ENCODE data around the gene SIK3.
"Not testable (repeated sequence)": the region's sequence is repeated elsewhere in the genome, so short reads cannot be mapped to it uniquely, and the experiment has no call there.

The SIK3 gene

DNA sequence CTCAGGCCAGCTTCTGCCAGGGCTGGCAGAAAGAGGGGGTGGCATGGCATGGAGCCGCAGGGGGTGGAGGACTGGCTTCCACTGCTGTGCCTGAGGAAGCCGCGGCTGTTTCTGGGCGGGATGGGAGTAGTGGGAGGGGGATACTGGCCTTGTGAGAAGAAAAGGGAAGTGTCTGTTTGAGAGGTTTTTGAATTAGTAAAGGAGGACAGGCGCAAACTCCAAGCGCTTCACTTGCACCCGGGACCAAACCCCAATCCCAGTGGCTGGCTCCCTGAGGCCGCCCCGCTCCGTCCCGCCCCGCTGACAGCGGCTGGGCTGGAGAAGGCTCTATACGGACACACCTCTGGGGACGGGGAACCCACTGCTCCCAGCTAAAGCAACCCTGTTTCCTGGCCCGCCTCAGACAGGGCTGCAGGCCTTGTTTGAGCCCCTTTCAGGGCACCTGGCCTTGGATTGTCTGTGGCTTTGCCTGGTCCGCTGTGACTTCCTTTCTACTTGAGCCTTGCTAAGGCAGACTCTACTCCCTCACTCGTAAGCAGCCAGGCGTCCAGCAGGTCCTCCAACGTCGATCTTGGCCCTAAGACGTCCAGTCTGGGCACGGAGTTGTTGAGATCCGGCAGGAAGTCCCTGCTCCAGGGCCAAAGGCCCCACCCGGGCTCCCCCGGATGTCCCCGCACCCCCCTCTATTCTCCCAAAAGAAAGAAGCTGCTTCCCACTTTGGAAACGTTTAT is 263.0 kb downstream of the SIK3 start:
- DNase-seq = no peak

DNA sequence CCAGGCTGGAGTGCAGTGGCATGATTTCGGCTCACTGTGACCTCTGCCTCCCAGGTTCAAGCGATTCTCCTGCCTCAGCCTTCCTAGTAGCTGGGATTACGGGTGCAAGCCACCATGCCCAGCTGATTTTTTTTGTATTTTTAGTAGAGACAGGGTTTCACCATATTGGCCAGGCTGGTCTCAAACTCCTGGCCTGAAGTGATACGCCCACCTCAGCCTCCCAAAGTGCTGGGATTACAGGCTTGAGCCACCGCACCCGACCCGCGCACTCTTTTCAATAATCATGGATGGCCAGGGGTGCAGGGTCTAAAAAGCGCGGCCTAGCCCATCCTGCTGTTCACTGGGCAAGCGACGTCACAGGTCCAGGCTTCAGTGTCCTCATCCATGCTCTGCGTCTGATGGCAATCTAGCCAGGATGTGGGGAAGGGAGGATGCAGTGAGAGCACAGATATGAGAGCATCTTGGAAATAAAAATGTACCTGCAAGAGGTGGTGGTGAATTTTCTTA is 263.6 kb downstream of the SIK3 start:
- not testable (repeated sequence) for DNase-seq

DNA sequence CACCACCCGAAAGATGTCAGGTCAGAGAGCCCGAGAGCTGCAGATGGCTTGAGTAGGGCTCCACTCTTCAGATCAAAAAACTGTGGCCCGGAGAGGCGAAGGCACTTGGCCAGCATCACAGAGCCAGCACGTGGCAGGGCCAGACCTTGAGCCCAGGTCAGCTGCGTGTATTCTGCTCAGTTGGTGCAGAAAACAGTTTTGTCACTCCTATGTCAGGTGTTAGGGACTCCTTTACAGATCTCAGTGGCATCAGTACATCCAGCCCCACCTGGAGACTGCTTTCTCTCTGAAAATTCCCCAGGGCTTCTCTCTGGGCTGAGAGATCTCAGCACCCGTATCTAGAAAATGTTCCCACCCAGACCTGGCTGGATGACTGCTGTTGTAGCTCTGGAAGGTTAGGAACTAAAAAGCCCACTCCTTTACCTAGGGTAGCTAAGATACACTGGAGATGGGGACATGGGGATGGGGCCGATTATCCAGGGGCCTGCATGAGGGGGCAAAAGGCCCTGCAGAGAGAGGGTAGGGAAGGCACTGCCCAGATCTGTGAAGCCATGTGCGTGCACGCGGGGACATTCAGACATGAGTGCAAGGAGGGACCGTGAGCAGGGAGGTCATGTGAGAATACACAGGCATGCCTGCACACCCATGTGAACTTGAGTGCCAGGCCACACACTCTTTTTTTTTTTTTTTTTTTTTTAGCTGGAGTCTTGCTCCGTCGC is 264.3 kb downstream of the SIK3 start:
- DNase-seq = no peak

DNA sequence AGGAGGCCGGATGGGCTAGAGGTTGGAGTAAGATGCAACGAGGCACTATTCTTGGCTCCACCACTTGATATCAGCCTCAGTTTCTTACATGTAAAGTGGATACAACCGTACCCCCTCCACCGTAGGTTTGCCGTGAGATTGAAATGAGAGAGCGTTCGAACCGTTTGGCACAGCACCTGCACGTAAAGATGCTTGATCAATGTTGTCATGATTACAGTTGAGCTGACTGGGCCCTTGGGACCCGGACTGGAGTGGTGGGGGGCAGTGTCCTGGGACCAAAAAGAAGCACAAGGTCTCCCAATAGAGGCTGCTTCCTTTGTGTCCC is 264.8 kb downstream of the SIK3 start:
- DNase-seq = no peak

DNA sequence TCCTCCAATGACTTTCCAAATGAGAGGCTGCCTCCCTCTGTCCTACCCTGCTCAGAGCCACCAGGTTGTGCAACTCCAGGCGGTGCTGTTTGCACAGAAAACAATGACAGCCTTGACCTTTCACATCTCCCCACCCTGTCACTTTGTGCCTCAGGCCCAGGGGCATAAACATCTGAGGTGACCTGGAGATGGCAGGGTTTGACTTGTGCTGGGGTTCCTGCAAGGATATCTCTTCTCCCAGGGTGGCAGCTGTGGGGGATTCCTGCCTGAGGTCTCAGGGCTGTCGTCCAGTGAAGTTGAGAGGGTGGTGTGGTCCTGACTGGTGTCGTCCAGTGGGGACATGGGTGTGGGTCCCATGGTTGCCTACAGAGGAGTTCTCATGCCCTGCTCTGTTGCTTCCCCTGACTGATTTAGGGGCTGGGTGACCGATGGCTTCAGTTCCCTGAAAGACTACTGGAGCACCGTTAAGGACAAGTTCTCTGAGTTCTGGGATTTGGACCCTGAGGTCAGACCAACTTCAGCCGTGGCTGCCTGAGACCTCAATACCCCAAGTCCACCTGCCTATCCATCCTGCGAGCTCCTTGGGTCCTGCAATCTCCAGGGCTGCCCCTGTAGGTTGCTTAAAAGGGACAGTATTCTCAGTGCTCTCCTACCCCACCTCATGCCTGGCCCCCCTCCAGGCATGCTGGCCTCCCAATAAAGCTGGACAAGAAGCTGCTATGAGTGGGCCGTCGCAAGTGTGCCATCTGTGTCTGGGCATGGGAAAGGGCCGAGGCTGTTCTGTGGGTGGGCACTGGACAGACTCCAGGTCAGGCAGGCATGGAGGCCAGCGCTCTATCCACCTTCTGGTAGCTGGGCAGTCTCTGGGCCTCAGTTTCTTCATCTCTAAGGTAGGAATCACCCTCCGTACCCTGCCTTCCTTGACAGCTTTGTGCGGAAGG is 265.6 kb downstream of the SIK3 start:
- no peak for DNase-seq

DNA sequence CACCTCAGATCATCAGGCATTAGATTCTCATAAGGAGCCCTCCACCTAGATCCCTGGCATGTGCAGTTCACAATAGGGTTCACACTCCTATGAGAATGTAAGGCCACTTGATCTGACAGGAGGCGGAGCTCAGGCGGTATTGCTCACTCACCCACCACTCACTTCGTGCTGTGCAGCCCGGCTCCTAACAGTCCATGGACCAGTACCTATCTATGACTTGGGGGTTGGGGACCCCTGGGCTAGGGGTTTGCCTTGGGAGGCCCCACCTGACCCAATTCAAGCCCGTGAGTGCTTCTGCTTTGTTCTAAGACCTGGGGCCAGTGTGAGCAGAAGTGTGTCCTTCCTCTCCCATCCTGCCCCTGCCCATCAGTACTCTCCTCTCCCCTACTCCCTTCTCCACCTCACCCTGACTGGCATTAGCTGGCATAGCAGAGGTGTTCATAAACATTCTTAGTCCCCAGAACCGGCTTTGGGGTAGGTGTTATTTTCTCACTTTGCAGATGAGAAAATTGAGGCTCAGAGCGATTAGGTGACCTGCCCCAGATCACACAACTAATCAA is 266.4 kb downstream of the SIK3 start:
- DNase-seq = no peak

DNA sequence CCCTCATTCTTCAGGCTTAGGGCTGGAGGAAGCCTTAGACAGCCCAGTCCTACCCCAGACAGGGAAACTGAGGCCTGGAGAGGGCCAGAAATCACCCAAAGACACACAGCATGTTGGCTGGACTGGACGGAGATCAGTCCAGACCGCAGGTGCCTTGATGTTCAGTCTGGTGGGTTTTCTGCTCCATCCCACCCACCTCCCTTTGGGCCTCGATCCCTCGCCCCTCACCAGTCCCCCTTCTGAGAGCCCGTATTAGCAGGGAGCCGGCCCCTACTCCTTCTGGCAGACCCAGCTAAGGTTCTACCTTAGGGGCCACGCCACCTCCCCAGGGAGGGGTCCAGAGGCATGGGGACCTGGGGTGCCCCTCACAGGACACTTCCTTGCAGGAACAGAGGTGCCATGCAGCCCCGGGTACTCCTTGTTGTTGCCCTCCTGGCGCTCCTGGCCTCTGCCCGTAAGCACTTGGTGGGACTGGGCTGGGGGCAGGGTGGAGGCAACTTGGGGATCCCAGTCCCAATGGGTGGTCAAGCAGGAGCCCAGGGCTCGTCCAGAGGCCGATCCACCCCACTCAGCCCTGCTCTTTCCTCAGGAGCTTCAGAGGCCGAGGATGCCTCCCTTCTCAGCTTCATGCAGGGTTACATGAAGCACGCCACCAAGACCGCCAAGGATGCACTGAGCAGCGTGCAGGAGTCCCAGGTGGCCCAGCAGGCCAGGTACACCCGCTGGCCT is 267.9 kb downstream of the SIK3 start:
- DNase-seq = no peak

DNA sequence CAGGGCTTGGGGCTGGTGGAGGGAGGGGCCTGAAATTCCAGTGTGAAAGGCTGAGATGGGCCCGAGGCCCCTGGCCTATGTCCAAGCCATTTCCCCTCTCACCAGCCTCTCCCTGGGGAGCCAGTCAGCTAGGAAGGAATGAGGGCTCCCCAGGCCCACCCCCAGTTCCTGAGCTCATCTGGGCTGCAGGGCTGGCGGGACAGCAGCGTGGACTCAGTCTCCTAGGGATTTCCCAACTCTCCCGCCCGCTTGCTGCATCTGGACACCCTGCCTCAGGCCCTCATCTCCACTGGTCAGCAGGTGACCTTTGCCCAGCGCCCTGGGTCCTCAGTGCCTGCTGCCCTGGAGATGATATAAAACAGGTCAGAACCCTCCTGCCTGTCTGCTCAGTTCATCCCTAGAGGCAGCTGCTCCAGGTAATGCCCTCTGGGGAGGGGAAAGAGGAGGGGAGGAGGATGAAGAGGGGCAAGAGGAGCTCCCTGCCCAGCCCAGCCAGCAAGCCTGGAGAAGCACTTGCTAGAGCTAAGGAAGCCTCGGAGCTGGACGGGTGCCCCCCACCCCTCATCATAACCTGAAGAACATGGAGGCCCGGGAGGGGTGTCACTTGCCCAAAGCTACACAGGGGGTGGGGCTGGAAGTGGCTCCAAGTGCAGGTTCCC is 268.6 kb downstream of the SIK3 start, which contains the start of gene APOC3:
Gene APOC3 (plus strand): TSS at position 383 of the 659 bp plus-strand sequence. CDS start 676 bp downstream, outside the sequence.
- DNase-seq = no peak

DNA sequence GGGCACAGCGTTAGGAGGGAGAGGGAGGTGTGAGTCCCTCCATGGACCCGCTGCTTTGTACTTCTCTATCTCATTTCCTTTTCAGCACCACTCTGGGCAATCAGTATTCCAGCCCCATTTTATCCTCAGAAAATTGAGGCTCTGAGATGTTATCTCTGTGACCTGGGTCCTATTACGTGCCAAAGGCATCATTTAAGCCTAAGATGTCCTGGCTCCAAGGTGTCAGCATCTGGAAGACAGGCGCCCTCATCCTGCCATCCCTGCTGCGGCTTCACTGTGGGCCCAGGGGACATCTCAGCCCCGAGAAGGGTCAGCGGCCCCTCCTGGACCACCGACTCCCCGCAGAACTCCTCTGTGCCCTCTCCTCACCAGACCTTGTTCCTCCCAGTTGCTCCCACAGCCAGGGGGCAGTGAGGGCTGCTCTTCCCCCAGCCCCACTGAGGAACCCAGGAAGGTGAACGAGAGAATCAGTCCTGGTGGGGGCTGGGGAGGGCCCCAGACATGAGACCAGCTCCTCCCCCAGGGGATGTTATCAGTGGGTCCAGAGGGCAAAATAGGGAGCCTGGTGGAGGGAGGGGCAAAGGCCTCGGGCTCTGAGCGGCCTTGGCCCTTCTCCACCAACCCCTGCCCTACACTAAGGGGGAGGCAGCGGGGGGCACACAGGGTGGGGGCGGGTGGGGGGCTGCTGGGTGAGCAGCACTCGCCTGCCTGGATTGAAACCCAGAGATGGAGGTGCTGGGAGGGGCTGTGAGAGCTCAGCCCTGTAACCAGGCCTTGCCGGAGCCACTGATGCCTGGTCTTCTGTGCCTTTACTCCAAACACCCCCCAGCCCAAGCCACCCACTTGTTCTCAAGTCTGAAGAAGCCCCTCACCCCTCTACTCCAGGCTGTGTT is 269.4 kb downstream of the SIK3 start:
- no peak for DNase-seq

DNA sequence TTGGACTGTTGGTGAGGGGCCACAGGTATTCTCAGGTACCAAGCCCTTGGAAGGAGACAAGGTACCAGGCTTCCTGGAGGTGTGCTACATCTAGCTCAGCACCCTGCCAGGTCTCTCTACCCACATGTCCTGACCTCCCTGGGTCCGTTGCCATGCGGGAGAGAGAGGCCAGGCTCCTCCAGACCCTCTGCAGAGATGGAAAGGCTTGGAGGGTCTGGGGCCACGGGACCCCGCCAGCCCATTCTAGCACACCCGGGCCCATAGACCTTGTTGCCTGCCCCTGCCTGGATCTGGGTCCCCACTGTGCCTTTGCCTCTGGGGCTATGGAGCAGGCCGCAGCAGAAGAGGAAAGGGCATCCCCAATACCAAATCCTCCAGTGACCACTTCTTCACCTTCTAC is 270.8 kb downstream of the SIK3 start:
- no peak for DNase-seq

DNA sequence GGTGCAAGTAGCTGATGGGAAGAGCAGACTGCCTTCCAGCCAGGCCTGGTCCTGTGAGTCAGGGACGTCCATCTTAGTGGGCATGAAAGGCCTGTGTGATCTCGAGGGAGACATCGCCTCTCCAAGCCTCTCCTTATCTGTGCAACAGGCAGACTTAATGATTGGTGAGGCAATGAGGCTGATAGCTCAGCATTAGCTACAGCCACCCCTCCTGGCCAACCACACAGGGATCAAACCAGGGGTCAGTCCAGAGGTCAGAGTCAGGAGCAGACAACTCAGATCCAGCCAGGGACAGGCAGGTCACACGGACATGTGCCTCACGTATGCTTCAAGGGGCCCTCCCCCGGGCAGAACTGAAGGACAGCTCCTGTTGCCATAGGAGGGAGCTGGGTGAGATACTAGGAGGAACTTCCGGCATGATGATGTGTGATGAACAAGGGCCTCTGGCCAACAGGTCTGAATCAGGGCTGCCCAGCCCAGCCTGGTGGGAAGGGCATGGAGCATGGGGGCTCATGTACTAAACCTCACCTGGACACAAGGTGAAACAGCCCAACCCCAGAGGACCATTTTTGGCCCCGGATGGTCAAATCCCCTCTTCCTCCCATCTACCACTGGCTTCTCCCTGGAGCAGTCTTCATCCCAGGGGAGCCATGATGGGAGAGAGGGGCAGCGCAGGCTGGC is 271.3 kb downstream of the SIK3 start:
- no peak for DNase-seq

DNA sequence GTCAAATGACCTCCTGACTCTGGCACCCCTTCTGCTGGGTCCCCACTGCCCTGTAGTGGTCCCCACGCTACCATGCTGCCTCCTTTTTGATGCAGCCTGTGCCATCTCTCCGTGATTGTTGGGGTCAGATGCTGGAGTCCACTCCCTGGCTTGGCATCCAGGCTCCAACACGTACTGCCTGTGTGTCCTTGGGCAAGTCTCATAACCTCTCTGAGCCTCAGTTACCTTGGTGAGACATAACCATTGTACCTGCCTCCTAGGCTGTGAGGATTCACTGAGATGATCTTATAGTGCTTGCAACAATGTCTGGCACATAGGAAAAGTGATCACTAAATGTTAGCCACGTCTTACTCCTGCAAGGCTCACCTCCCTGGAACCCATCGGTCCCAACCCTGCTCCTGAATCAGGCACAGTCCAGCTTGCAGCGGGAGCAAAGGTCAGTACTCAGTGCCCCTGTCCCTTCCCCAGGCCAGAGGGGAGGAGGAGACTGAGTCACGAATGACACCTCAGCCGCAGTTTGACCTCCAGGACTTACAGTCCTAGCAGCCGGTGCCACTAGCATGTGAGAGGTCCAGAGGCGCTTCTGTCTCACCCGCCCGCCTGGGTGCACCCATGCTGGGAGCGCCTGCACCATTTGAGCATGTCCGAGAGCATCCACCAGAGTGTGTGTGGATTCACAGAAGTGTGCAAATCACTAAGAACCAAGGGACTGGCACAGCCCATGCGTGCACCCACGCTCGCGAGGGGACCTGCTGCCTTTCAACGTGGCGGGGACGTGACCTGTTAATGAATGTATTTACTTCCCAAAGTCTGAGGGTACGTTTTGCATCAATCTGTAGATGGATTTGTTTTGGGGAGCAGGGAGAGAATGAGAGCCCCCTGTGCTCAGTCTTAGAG is 272.1 kb downstream of the SIK3 start:
- no peak for DNase-seq

DNA sequence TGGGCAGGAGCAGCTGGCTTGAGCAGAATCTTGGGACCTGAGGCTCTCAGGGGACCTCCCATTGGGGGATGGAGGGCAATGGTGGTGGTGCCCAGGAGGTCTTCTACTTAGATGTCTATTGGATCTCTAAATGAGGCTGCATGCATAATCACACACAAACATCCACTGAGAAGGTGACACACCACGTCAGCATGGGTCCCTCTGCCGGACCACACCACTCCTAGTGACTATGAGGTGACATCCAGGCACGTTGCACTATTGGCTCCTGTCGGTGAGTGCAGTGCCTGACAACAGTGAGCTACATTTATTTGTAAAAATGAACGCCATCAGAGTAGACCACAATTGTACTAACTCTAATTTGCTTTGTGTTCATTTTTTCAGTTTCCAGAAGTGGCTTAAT is 272.8 kb downstream of the SIK3 start:
- DNase-seq = no peak

DNA sequence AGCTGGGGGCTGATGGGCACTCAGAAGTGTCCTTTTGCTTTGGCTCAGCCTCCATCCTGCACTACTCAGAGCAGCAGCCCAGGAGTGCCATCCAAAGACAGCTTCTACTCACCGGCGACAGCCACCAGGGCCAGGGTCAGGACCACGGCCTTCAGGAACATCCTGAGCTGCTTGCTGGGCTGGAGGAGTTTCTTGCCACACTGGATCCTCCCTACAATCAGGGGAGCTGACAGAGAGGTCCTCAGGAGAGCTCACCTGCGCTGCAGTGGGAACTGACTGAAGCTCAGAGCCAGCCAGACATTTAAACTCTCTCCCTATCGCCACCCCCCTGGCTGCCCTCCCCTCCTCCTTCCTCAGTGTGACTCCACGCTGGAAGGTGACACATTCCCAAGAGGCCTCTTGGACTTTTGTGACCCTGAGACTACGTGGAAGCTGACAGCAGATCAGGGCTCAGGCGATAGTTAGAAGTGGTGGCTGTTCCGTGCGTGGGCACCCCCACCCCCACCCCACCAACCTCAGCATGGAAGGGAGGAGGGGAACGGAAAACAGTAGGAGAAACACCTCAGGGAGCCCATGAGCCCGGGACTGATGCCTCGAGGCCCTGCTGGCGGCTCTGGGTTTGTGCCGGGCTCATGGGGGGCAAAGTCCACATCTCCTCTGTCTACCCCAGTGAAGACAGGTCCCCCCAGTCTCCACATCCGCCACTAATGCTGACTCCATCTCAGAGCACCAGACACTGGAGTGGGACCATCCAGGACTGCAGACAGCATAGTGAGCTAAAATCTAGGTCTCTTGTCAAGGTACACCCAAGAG is 275.0 kb downstream of the SIK3 start, which contains the start of gene APOA4:
Gene APOA4 (minus strand): TSS at position 274 of the 813 bp plus-strand sequence. CDS start 113 bp downstream, at position 161.
- no peak for DNase-seq

DNA sequence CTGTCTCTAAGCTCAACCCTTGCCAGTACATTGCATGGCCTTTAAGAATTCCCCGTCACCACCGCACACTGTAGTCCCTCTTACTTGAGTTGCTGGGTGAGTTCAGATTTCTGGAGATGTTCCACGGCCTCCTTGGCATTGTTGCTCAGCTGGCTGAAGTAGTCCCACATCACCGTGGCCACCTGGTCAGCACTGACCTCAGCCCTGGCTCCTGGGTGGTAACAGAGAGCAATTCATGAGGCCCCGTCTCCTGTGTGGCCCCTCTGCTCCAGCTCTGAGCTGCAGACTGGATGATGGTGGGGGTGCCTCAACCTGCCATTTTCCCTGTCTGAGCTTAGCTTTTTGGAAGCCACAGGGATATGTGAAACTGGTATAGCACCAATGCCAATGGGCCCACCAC is 275.7 kb downstream of the SIK3 start:
- no peak for DNase-seq

DNA sequence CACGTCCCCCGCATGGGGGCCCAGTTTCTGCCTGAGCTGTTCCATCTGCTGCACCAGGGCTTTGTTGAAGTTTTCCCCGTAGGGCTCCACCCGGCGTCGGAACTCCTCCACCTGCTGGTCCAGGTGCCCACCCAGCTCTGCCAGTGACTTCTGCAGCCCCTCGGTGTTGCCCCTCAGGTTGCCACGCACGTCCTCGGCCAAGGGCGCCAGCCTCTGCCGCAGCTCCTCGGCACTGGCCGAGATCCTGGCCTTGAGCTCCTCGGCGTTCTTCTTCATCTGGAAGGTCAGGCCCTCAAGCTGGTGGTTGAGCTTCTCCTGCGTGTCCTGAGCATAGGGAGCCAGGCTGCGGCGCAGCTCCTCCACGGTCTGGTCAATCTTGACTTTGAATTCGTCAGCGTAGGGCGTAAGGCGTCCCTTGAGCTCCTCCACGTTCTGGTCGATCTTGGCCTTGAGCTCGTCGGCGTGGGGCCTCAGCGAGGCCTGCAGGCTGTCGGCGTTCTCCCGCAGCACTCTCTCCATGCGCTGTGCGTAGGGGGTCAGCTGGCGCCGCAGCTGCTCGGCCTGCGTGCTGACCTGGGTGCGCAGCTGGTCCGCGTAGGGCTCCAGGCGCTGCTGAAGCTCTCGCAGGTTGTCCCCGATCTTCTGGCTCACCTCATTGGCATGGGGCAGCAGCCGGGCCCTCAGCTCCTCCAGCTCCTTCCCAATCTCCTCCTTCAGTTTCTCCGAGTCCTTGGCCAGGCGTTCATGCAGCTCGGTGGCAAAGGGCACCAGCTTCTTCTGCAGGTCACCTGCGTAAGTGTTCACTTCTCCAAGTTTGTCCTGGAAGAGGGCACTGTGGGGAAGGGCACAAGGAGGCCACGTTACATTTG is 276.9 kb downstream of the SIK3 start:
- no peak for DNase-seq

DNA sequence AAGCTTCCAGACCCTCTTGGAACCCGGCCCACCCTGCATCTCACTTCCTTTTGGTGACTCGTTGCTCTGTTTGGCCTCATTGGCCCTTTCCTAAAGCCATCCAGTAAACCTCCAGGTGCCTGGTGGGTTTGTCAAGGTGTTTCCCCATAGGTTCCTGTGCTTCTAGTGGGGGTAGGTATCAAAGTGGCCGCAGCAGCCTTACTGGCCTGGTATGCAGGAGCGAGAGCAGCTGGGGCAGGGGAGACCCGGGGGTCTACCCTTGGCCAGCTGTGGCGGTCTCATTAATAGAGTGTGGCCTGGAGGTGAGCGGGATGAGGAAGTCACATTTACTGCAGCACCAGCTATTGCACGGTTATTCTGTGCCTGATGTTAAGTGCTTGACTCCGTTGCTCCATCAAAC is 279.2 kb downstream of the SIK3 start:
- DNase-seq = no peak

All from DMS153 (cell line).